Measurements from ENCODE around the gene SLC35B2.
A peak's percentile ranks its signal among the peaks of the same experiment; 100 is the strongest.

SLC35B2 gene, protein sequence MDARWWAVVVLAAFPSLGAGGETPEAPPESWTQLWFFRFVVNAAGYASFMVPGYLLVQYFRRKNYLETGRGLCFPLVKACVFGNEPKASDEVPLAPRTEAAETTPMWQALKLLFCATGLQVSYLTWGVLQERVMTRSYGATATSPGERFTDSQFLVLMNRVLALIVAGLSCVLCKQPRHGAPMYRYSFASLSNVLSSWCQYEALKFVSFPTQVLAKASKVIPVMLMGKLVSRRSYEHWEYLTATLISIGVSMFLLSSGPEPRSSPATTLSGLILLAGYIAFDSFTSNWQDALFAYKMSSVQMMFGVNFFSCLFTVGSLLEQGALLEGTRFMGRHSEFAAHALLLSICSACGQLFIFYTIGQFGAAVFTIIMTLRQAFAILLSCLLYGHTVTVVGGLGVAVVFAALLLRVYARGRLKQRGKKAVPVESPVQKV

DNA sequence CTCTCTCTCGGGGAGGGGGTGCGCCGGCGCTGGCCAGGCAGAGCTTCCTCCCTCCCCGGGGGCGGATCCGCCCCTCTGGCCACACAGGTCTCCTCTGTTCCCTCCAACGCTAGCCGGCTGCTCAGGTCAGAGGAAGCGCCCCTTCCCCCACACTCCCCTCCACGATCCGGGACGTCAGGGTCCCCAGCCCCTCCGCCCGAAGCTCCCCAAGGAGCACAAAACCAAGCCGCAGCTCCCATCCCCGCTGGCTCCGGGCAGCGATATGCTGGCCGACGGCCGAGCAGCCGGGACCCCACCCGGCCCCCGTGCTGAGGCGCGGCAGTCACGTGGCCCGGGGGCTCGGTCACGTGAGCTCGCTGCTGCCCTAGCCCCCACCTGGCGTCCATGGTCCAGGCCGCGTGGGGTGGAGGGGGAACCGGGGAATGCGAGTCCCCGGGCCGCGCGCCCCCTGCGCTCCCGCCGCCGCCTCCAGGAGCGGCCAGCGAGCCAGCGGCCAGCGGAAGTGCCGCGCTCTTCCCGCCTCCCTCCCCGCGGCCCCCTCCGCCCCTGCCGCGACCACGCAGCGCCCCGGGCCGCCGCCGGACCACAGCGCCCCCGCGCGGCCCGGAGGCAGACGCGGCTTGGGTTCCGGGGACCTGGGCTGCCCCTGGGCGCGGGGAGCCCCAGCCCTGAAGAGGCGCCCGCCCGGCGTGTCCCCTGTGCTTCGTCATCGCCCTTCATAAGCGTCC, at the start of gene SLC35B2:
SLC35B2 (minus strand) TSS at position 504 of the 728 bp plus-strand sequence; CDS start at position 386, 118 bp downstream.
- peak; percentile 53 for DNase-seq

DNA sequence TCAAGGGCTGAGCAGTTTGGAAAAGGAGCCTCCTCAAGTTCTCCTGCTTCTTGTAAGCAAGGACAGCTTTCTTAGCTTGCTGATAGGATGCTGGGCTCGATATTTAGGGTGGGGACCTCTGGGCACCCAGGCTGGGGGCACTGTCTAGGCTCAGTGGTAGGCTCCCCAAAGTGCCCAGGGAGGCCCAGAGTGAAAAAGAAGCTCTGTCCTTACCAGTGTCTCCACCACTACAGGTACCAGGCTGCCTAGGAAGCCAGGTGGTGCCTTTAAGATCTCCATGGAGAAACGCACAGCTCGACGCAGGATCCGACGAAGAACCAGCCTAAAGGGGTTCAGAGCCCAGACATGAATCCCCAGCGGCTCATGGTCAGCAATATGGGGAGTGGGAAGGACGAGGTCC, 49.4 kb upstream of the SLC35B2 start:
- no peak for DNase-seq

DNA sequence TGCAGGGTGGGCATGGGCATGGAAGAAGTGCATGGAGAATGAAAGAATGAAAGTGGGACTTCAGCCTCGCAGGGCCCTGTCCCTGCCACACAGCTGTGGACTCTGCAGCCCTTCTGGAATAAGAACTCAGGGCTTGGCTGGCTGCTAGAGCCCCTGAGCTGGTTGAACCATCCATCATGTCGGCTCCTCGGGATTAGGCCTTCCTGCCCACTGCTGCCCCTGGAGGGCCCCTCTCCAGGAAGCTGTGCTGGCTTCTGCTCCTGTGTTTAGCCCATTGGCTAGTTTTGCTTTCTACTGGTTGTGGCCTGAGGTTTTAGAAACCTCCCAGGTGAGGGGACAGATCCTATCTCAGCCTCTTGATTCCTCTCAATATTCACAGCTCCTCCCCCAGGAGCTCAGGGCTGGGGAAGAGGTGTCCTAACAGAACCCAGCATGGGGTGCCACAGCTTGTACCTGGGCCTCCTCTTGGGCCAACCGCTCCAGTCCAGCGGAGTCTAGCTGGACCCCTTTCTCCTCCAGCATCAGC, 47.9 kb upstream of the SLC35B2 start:
- no peak for DNase-seq

DNA sequence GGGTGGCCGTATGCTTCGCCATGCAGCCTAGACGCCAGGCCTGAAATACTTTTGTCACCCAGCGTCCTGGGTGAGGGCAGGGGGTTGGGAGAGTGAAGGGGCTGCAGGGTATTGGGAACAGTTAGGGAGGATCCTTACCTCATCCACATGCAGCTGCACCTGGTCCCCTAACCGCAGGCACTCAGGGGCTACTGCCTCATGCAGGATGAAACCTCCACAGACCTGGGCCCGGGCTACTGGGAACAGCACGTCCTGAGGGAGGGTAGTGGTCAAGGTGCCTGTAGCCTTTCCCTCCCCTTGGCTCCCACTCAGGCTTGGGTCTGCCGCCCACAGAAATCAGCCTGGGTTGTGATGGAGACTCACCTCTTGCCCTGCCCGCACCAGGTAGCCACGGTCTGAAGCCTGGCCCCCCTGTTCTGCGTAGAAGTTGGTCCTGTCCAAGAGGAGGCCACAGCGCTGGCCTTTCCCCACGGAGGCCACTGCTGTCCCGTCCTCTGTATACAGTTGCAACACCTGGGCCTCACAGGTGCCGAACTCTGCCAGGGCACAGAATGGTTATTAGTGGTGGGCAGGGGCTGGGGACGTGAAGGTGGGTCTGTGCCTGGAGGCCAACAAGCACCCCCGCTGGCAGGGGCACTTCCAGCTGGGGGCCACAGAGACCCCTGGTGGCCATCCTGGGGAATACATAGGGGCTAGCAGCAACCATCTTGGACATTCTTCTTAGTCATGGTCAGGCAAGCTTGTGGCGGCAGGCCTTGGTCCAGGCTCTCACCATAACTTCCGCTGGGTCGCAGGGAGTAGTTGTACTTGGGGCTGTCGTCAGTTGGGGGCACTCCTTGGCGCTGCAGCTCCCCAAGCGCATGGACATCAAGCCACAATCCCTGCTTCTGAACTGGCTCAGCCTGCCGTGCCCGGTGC, 47.2 kb upstream of the SLC35B2 start:
- peak; percentile 28 for DNase-seq

DNA sequence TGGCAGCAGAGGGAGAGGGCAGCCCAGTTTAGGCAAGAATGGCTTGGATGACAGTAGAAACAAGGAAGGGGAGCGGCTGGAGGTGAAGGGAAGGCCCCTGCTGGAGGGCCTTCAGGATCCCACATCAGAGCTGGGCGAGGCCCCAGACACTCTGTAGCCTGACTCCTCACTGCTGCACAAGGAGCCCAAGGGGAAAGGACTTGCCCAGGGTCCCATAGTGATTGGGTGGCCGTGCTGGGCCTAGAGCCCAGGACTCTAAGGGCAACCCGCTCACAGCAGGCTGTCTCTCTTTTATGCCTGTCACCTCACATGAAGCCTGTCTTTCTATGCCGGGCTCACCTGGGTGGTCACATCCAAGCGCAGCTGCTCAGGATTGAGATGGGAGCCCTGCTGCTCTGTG, 46.5 kb upstream of the SLC35B2 start:
- DNase-seq = no peak

DNA sequence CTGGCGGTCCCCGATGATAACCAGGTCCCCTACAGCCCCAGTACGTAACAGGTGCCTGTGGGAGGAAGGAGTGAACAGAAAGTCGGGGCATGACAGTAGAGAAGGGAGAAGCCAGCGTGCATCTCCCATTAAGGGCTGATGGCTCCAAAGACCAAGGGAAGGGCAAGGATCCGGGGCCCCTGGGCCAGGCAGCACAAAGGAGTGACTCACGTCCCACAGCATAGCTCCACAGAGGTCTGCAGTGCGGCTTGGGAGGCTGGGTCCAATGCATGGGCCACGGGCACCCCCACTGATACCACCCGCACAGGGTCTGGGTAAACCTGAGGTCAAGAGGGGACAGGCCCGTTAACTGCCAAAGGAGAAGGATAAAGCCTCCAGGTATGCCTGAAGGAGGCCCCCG, 45.5 kb upstream of the SLC35B2 start:
- DNase-seq = no peak

DNA sequence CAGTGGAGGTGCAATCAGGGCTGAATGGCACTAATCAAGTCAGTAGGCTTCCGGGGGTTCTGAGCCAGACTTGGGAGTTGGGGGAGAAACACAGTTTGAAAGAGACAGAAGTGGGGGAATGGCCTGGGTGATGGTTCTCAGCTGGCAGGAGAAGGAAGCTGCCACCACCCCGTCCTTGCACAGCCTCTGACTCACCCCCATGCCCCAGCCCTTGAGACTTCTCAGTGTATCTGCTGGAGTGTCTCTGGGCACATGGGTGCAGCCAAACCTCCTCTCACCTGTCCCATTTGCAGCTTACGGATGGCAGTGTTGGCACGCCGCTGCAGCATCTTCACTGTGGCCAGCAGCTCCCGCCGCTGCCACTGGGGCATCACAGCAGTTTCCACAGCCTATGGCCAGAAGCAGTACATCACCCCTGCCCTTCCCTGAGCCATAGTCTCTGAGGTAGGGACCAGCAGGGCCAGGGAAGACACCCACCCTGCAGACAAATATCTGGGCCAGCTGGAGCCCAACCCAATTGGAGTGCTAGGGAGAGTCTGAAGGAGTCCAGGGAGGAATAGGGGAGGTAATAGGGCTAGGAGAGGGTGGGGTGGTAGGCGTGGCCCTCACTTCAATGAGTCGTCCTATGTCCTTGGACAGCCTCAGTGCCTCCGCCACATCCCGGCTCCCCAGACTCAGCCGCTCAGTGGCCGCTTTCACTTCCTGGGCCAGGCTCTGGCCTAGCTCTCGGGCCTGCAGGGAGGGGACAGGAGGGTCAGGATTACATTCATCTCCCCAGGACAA, 44.6 kb upstream of the SLC35B2 start:
- DNase-seq = no peak

DNA sequence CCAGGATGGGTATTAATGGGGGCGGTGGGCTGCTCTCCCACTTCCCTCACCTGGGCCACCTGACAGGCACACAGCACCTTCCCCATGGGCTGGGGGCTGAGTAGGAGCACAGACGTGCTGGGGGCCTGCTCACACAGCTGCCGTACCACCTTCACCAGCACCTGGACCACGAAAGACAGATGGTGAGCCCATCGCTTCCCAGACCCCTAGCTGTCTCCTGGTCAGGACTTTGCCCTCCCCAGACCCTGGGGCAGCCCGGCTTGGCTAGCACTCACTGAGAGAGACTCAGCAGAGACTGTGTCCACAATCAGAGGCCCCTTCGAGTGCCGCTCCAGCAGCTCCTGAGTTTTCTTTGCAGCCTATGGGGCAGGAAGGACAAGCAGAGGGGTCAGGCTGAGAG, 43.8 kb upstream of the SLC35B2 start:
- DNase-seq = no peak

DNA sequence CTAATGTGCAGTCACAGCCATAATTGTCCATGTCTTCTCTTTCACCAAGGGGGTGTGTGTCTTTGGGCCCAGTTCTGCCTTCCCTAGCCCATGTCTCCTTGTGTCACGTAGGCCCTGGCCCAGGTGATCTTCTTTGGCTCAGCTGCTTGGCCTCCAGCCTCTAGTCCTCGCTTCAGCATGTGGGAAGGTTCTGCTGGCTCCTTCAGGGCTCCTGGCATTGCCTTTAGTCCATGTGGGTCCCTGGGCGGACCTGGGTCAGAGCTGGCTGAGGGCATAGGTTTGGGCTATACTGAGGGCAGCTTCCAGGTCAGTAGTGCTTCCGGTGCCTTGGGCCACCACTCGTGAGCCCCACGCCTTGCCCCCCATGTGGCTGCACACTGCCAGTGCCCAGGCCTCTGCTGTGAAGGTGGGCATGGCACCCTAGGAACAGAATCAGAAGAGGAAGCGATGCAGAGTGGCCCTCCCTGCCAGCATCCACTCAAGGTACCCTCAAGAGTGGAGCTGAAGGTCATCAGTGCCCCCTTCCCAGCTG, 43.0 kb upstream of the SLC35B2 start:
- DNase-seq = no peak

DNA sequence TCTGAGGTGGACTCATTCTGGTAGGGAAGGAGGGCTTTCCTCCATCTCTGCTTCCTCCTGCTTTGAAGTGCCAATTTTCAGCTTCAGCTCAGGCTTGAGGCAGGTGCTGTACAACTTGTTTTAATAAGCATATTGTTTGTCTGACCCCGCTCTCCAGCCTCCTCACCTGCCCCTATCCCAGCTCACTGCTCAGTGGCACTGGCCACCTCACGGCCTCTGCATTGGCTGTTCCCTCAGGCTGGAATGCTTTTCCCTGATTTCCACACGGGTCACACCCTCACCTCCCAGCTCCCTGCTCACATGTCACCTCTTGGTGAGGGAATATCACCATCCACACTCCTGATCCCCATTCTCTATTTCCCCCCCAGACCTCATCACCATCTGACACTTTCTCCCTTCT, 41.5 kb upstream of the SLC35B2 start:
- no peak for DNase-seq

DNA sequence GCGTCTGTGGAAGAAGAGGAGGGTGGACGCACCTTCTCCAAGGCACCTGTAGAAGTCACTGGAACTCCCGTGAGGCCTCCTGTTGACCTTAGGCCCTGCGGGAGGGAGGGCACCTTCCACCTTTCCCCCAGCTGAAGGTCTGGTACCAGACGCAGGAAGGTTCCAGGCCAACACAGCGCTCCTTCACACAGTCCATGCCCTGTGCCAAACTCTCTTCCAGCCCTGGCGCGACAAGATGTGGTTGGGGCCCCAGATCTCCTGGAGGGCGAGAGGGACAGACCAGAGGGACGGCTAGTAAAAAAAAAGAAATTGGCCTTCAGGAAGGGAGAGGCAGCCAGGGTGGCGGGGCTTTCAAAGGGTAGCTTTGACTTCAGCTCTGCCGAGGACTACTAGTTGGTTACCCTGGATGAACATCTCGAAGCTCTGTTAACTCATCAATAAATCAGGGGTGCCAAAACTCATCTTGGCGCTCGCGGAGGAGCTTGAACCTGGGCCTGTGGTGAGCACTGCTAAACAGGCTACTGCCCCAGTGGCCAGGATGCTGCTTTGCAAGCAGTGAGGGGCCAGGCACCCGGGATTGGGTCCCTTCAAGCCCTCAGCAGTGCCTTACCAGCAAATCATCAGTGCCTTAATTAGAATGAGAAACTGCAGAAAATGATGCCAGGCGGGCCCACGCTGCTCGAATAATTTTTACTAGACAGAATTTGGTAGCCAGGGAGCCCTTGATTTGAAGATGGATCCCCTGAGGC, 40.9 kb upstream of the SLC35B2 start:
- no peak for DNase-seq

DNA sequence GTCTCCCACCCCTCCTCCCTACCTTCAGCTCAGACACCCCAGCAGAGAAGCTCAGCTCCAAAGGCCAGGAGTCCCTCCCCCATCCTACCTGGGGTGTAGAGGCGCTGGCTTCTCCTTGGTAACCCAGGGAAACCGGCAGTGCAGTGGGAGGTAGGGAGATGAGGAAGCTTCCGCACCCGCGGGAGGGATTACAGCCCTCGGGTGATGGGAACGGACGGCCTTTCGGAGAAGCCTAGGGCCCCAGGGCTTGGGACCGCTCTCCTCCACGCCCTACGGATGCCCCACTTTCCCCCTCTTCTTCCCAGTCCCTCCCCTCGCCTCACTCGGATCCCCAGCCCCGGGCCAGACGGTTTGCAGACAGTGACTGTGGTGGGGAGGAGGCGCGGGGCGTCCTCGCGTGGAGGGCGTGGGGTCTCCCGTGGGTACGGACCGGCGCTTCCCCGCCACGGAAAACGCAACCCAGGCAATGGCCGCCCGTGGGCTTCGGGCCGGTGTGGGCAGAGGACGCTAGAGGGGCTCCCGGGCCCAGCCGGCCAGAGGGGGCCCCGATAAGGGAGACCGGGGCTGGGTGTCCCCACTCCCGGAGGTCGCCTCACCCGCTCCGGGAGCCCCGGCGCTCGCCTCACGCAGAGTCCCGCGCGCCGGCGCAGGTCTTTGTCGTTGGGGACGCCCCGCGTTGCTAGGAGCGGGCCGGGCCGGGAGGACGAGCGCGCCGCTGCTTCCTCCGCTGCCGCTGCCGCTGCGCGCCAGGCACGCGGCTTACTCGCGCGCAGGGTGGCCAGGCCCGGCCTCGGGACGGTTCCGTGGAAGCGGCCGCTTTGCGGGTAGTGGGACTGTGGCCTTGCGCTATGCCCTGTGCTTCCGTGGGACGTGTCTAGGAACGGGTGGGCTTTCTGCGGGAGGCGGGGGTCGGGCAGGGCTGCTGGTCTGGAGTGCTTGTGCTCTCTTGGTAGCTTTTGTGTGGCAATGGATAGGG, 40.0 kb upstream of the SLC35B2 start:
- DNase-seq = peak; percentile 40

DNA sequence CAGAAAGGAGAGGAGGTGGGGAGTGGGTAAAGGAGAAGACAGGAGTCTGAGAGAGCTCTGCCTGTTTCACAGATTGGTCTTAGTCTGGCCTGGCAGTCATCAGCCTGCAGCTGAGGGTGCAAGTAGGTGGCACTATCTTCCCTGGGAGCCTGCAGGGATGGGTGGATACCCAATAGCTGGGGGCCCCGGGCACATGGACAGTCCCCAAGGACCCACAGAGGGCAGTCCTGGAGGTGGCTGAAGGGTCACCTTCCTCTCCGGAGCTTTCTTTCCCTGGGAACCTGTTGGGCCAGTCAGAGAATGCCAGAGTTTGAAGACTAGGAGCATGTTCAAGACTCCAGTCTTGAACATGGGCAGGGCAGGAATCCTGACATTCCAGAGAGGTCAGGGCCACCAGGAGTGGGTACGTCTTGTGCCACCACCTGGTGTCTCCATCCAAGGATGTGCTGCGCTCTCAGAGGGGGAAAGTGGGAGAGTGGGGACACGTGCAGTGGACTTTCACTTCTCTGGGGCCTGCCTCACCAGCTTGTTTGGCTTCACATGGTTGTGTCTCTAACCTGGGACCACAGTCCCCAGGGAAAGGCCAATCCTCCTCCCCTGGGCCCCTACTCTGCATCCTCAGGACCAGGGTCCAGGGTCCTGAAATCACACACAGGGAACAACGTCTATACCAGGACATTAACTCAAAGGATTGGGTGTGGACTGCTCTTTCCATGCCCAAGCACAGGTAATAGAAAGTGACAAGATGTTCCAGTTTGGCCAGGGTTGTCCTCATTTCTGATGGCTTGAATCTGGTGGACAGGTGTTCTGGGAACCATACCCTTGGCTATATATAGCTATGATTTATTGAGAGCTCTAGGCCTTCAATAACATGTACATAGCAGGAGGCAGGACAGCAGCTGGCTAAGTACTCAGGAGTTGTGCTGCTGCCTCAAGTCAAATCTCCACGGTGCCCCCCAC, 37.8 kb upstream of the SLC35B2 start:
- no peak for DNase-seq

DNA sequence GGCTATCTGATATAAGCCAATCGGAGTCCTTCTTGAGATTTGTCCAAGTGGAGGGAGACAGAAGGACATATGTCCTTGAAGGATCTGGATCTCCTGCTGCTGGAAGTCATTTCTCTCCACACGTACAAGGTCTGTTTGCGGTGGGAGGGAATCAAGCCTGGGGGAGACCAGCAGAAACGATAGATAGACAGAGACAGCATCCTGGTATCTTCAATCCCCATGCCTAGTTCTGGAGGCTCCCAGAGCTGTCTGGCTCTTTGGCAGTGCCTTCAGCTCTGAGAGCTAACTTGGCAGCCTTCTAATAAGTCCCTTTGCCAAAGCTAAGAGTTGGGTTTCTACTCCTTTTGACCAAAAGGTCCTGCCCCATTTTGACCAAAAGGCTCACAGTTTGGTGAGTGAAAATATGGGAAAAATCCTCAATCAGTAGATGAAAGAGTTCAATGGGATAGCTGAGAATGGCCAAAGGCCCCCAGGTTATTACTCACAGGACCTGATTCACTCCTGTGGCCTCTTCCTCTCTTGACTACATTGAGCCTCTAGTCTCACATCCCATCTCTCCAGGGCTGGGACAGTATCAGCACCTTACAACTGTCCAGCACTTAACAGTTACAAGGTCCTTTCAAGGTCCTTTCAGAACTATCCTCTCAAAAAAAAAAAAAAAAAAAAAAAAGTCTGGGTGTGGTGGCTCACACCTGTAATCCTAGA, 35.5 kb upstream of the SLC35B2 start:
- no peak for DNase-seq

DNA sequence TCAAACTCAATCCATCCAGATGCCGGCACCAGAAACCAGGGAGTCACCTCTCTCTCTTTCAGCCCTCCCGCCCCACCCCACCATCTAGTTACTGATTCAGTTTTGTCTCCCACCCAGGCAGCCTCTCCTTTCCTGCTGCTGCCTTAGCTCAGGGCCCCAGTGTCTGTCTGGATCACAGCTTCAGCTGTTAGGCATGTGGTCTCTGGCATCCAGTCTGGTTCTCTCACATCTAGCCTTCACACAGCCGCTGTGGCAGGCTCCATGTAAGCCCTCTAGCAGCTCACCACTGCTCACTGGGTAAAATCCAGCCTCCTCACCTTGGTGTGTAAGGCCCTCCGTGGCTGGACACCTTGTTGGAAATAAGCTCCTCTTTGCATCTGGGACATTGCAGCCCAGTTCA, 34.5 kb upstream of the SLC35B2 start:
- DNase-seq = no peak

DNA sequence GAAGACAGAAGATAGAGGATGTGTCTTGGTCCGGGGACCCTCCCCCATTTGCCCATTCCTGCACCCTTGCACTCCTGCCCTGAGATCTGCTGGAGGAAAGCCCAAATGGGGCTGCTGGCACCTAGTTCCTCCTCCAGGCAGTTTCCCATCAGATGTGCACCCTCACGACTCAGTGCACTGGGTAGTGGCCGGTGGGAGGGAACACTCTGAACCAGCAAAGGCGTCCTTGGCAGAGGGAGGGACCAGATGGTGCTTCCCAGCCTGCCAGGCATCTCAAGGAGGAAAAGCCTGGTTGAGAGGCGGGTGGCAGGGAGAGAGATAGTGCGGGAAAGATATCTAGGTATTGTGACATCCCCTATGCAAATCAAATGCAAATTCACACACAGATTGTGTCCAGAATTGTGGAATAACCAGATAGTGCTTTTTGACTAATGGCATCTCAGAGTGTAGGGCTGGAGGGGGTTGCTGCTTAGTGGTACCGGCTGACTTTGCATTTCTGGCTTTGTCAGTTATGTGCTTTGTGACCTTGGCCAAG, 32.5 kb upstream of the SLC35B2 start:
- no peak for DNase-seq

DNA sequence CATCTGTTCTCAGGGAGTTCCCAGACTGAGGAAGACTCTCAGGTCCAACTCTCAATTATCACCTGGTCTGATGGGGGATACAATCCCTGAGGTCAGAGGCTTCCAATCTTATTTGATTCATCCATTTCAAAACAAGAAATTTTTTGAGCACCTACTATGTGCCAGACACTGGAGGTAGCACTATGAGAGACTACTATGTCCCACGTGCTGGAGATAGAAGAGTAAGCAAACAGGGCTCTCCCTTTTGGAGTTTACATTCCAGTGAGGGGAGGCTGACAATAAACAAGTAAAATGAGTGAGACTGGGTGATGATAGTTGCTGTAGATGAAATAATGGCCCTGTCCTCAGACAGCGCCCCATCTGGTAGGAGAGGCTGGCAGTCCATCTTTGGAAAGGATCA, 29.4 kb upstream of the SLC35B2 start:
- no peak for DNase-seq

DNA sequence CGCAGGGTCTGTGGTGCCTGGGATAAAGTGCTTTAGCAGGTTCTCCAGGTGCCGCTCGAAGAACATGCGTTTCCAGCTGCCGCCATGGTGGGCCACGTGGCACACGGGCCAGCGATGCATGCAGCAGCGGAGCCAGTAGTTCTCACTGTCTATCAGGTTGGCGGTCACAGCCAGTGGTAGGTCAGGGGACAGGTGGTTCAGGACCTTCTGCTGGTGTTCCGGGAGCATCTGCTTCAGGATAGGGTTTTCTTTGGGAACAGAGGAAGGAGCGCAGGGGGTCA, 28.9 kb upstream of the SLC35B2 start:
- DNase-seq = no peak
